Neural crest cell (in vitro differentiated cells): Measurements from ENCODE around the gene ROPN1L. TPM values are rescaled to one million over a fixed set of nuclear protein-coding genes. Genes with fewer than 3 reads are reported as not detected.

Experiments
- DNase-seq: peaks from one replicate; pipeline ENCODE4 v3.0.0; 2021; ENCODE audit warnings: low read depth, mixed read lengths, low spot score
- H3K27ac Mint-ChIP-seq: one replicate; pipeline ENCODE4 v1.8.0; 2021; ENCODE audit warnings: mild to moderate bottlenecking, mixed read lengths; ENCODE audit not compliant: unreplicated experiment
- H3K27me3 Mint-ChIP-seq: 2 replicates; pipeline ENCODE4 v1.8.0; 2021; ENCODE audit warnings: low read depth, mild to moderate bottlenecking, mixed read lengths
- H3K36me3 Mint-ChIP-seq: 2 replicates; pipeline ENCODE4 v1.8.0; 2021; ENCODE audit warnings: low read depth, mild to moderate bottlenecking, mixed read lengths
- H3K4me1 Mint-ChIP-seq: 2 replicates; pipeline ENCODE4 v1.8.0; 2021; ENCODE audit warnings: mixed read lengths
- H3K4me3 Mint-ChIP-seq: one replicate; pipeline ENCODE4 v1.8.0; 2021; ENCODE audit warnings: mild to moderate bottlenecking, mixed read lengths
- H3K9me3 Mint-ChIP-seq: 2 replicates; pipeline ENCODE4 v1.8.0; 2021; ENCODE audit warnings: mixed read lengths
- total RNA-seq: library from RNA; stranded (reverse); gene quantifications from 2 replicates; pipeline ENCODE4 v1.2.1, GENCODE V29; 2021
- TF ChIP-seq, protein P1 (sequence below): fragments of 200-600 bp; sonication (generic); conservative IDR thresholded peaks from 2 replicates; pipeline ENCODE4 v1.5.0; 2021; ENCODE audit warnings: antibody characterized with exemption, mild to moderate bottlenecking

The ROPN1L gene
- total RNA-seq, 1 donor from 2014 or later: 0.68 TPM

DNA sequence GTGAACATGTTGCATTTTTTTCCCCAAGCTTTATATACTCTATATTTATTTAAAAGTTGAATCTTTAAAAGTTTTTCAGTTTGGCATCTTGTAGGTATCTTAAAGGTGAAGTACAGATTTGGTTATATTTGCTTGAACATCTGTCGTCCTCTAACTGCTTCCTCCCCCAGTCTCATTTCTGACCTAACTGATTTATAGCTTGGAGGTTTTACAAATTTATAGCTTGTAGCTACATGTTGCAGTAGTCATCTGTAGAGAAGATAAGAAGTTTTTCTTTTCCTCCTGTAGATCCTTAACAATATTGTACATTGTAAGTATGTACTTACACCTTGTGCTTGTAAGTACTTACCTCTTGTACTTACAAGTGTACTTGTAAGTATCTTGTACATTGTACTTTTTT is 31.0 kb upstream of the ROPN1L start:
- H3K4me3 Mint-ChIP-seq: no peak overlapping the region
- TF ChIP-seq, protein P1, sequence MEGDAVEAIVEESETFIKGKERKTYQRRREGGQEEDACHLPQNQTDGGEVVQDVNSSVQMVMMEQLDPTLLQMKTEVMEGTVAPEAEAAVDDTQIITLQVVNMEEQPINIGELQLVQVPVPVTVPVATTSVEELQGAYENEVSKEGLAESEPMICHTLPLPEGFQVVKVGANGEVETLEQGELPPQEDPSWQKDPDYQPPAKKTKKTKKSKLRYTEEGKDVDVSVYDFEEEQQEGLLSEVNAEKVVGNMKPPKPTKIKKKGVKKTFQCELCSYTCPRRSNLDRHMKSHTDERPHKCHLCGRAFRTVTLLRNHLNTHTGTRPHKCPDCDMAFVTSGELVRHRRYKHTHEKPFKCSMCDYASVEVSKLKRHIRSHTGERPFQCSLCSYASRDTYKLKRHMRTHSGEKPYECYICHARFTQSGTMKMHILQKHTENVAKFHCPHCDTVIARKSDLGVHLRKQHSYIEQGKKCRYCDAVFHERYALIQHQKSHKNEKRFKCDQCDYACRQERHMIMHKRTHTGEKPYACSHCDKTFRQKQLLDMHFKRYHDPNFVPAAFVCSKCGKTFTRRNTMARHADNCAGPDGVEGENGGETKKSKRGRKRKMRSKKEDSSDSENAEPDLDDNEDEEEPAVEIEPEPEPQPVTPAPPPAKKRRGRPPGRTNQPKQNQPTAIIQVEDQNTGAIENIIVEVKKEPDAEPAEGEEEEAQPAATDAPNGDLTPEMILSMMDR: no peak

DNA sequence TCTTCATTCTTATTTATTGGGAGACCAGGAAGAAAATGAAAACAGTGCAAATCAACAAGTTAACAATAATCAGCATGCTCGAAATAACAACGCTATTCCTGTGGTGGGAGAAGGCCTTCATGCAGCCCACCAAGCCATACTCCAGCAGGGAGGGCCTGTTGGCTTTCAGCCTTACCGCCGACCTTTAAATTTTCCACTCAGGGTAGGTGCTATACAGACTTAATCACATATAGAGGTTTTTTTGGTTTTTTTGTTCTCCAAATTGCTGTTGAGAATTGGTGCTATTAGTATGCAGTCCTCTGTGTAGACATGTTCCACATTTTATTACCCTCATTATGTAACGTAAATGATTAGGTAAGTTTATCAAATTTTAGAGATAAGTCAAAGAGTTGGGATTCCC is 30.3 kb upstream of the ROPN1L start:
- Mint-ChIP-seq H3K27ac (no peak overlapping the region), H3K4me1 (no peaks in the 10 kb centered on the region), H3K4me3 (no peak overlapping the region), H3K36me3 (peaks cover 38% of the 10 kb centered on the region), H3K9me3 (no peaks in the 10 kb centered on the region), H3K27me3 (no peaks in the 10 kb centered on the region)
- TF ChIP-seq, protein P1: no peak
- DNase-seq: no peak

More for the DNA sequence above, 31.0 kb upstream of the ROPN1L start:
- no peak overlapping the region for H3K27ac Mint-ChIP-seq
- DNase-seq: no peak
- no peaks in the 10 kb centered on the region for H3K9me3 Mint-ChIP-seq
- no peaks in the 10 kb centered on the region for H3K4me1 Mint-ChIP-seq
- H3K36me3 Mint-ChIP-seq: peaks cover 42% of the 10 kb centered on the region
- H3K27me3 Mint-ChIP-seq: no peaks in the 10 kb centered on the region

DNA sequence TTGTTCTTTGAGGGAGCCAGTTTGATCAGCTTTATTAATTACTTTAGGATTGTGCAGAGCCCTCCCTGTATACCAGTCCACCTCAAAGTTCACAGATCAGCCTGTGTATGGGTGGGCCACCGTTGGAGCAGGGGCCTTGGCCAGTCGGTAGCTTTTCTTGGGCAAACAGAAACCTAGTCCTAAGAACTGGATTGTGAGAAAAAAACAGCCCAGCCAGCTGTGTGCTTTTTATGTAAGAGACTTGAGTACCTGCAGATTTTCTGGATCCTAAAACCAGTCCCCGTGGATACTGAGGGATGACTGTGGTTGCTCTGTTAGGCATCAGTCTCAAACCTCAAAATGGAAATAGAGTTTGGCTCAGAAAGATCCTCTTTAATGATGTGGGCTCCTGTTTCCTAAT is 24.8 kb upstream of the ROPN1L start:
- no peaks in the 10 kb centered on the region for H3K9me3 Mint-ChIP-seq
- no peaks in the 10 kb centered on the region for H3K27me3 Mint-ChIP-seq
- no peak overlapping the region for H3K4me3 Mint-ChIP-seq
- H3K4me1 Mint-ChIP-seq: peaks cover 1% of the 10 kb centered on the region
- no peak for DNase-seq
- H3K36me3 Mint-ChIP-seq: peaks cover 27% of the 10 kb centered on the region
- H3K27ac Mint-ChIP-seq: no peak overlapping the region
- TF ChIP-seq, protein P1: no peak

DNA sequence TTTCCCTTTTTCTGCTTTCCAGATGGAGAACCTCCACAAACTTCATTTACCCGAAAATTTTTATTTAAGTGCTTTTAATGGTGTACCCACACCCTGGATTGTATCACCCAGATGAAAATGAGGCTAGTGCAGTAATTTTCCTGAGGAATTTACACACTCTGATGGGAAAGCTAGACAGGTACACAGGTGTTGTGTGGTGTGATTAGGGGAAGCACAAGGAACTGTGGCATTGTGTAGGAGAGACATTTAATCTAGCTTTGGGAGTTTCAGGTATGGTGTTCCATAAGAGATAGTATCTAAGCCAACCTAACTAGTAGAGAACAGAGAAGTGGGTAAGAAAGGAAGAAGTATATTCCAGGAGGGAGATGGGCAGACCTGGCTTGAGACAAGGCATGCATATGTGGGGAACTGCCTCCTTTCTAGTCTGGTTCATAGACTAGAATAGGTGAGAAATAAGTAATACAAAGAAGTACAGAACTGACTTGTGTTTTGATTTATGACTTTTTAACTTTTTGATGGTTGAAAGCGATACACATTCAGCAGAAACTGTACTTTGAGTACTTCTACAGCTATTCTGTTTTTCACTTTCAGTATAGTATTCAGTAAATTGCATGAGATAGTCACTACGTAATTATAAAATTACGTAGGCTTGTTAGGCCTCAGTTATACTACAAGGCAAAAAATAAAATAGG is 22.9 kb upstream of the ROPN1L start:
- TF ChIP-seq, protein P1: no peak
- H3K9me3 Mint-ChIP-seq: no peaks in the 10 kb centered on the region

DNA sequence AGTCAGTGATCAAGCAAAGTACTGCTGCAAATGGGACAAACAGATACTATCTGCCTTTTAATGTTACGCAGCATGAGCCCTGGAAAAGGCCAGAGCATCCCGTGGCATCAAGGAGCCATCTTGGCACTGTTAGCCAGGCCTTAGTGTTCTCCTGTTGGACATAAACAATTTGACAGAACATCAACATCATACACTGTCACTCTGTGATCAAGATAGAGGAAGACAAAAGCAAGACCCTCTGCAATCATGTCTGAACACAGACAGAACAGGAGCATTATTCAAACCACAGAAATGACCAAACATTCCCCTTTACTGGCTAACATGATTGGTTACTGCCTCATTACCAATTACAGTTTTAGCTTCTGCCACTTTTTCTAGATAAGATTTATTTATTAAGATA is 21.2 kb upstream of the ROPN1L start:
- no peak for DNase-seq

More for the DNA sequence above, 22.9 kb upstream of the ROPN1L start:
- no peak for DNase-seq
- Mint-ChIP-seq H3K27me3 (no peaks in the 10 kb centered on the region), H3K4me3 (no peak overlapping the region), H3K4me1 (peaks cover 3% of the 10 kb centered on the region), H3K36me3 (peaks cover 24% of the 10 kb centered on the region), H3K27ac (no peak overlapping the region)

More for the DNA sequence above, 21.2 kb upstream of the ROPN1L start:
- Mint-ChIP-seq H3K9me3 (no peaks in the 10 kb centered on the region), H3K27ac (no peak overlapping the region), H3K36me3 (peaks cover 25% of the 10 kb centered on the region), H3K4me3 (no peak overlapping the region), H3K27me3 (no peaks in the 10 kb centered on the region), H3K4me1 (peaks cover 3% of the 10 kb centered on the region)
- TF ChIP-seq, protein P1: no peak
